Suprapubic skin (tissue), 4 donors: Measurements from ENCODE around the gene IGFBP5. TPM values are rescaled to one million over a fixed set of nuclear protein-coding genes. Genes with fewer than 3 reads are reported as not detected.

Experiments used
- DNase-seq, 2 donors: peaks; one replicate each; pipeline ENCODE4 v3.0.0-alpha.2; 2019; ENCODE audit warnings: low spot score in 2 of 2
- H3K27ac ChIP-seq: fragments of 200-600 bp; sonication (generic); one replicate; pipeline ENCODE4 v1.5.1; 2019
- H3K27me3 ChIP-seq: fragments of 200-600 bp; sonication (generic); one replicate; pipeline ENCODE4 v1.5.1; 2019
- H3K36me3 ChIP-seq: fragments of 200-600 bp; sonication (generic); one replicate; pipeline ENCODE4 v1.5.1; 2019
- H3K4me1 ChIP-seq: fragments of 200-600 bp; sonication (generic); one replicate; pipeline ENCODE4 v1.5.1; 2019
- H3K4me3 ChIP-seq: fragments of 200-600 bp; sonication (generic); one replicate; pipeline ENCODE4 v1.5.1; 2019; ENCODE audit warnings: mild to moderate bottlenecking
- H3K9me3 ChIP-seq: fragments of 200-600 bp; sonication (generic); one replicate; pipeline ENCODE4 v1.5.1; 2019
- CTCF ChIP-seq, 2 donors: fragments of 200-600 bp in 1 of 2; fragments of 450-650 bp in 1 of 2; sonication (generic) in 1 of 2; IDR thresholded peaks; one replicate each; pipeline ENCODE4 v1.5.1; 2016 to 2019; ENCODE audit warnings: antibody characterized with exemption in 2 of 2, mild to moderate bottlenecking in 1 of 2, moderate library complexity in 1 of 2
- EP300 ChIP-seq: sonication (generic); formaldehyde crosslinking; IDR thresholded peaks from one replicate; pipeline ENCODE4 v1.6.1; 2017; ENCODE audit warnings: antibody characterized with exemption
- POLR2A ChIP-seq, 2 donors: fragments of 450-650 bp; IDR thresholded peaks; one replicate each; pipeline ENCODE4 v1.6.1; 2017; ENCODE audit warnings: antibody characterized with exemption in 2 of 2, mild to moderate bottlenecking in 2 of 2, moderate library complexity in 2 of 2
- POLR2AphosphoS5 ChIP-seq, 3 donors: sonication (generic); formaldehyde crosslinking; IDR thresholded peaks; one replicate each; pipeline ENCODE4 v1.6.1; 2017; ENCODE audit warnings: antibody characterized with exemption in 3 of 3
- WGBS: methylation state at CpG from one replicate; pipeline ENCODE4 v1.1.5; 2018; 5-methylcytosine and 5-hydroxymethylcytosine counted together
- total RNA-seq, 4 donors: library from RNA; depleted of rRNA; stranded (reverse); fragments of >200 nt; gene quantifications; one replicate each; pipeline ENCODE4 v1.1.0, GENCODE V29; 2016

IGFBP5 gene
- total RNA-seq, 4 donors from 2014 or later = 79.1 to 424 (median 163) TPM

GRCh38 chr2:216685327-216685875 is 9.9 kb downstream of the IGFBP5 start:
- WGBS = 69% methylated on average over 5 of the region's 5 CpGs
- Histone ChIP-seq H3K9me3 (no peaks in the 10 kb centered on the region), H3K27me3 (peaks cover 6% of the 10 kb centered on the region), H3K27ac (no peak overlapping the region), H3K4me1 (peaks cover 71% of the 10 kb centered on the region), H3K4me3 (no peak overlapping the region), H3K36me3 (no peaks in the 10 kb centered on the region)
- TF ChIP-seq CTCF (IDR thresholded peaks at IDR 0.05) = no peak
- no peak for TF ChIP-seq POLR2AphosphoS5 (IDR thresholded peaks at IDR 0.05)
- TF ChIP-seq POLR2A (IDR thresholded peaks at IDR 0.05) = no peak
- no peak for TF ChIP-seq EP300
- peak in 1 of 2 donors; percentile 44 for DNase-seq

GRCh38 chr2:216683846-216684245 is 11.5 kb downstream of the IGFBP5 start:
- TF ChIP-seq EP300 = peak; percentile 35
- peak; percentile 98 to 100 (median 99) for TF ChIP-seq POLR2AphosphoS5 (IDR thresholded peaks at IDR 0.05)
- no peak for TF ChIP-seq POLR2A (IDR thresholded peaks at IDR 0.05)
- TF ChIP-seq CTCF (IDR thresholded peaks at IDR 0.05) = no peak
- H3K27me3 ChIP-seq = peaks cover 5% of the 10 kb centered on the region
- whole genome bisulfite sequencing = 35% methylated on average over 3 of the region's 3 CpGs
- peak; percentile 91 to 92 for DNase-seq
- H3K9me3 ChIP-seq = no peaks in the 10 kb centered on the region
- H3K27ac ChIP-seq = peak overlapping the region; percentile 63
- peaks cover 56% of the 10 kb centered on the region for H3K4me1 ChIP-seq
- H3K36me3 ChIP-seq = peaks cover 6% of the 10 kb centered on the region
- no peak overlapping the region for H3K4me3 ChIP-seq

GRCh38 chr2:216681683-216682082 is 13.7 kb downstream of the IGFBP5 start:
- H3K4me1 ChIP-seq = peaks cover 40% of the 10 kb centered on the region
- H3K27me3 ChIP-seq = no peaks in the 10 kb centered on the region
- no peaks in the 10 kb centered on the region for H3K9me3 ChIP-seq
- TF ChIP-seq EP300 = no peak
- no peak for TF ChIP-seq POLR2AphosphoS5 (IDR thresholded peaks at IDR 0.05)
- TF ChIP-seq POLR2A (IDR thresholded peaks at IDR 0.05) = no peak
- no peak for TF ChIP-seq CTCF (IDR thresholded peaks at IDR 0.05)
- peak overlapping the region; percentile 63 for H3K27ac ChIP-seq
- H3K4me3 ChIP-seq = no peak overlapping the region
- DNase-seq = no peak
- H3K36me3 ChIP-seq = peaks cover 22% of the 10 kb centered on the region
- WGBS = 57% methylated on average over 2 of the region's 2 CpGs

GRCh38 chr2:216680951-216681629 is 14.3 kb downstream of the IGFBP5 start:
- H3K36me3 ChIP-seq = peaks cover 24% of the 10 kb centered on the region
- H3K27ac ChIP-seq = peak overlapping the region; percentile 63
- H3K4me1 ChIP-seq = peaks cover 40% of the 10 kb centered on the region
- no peak overlapping the region for H3K4me3 ChIP-seq
- no peaks in the 10 kb centered on the region for H3K27me3 ChIP-seq
- DNase-seq = no peak
- 84% methylated on average over 10 of the region's 10 CpGs for WGBS
- H3K9me3 ChIP-seq = no peaks in the 10 kb centered on the region
- TF ChIP-seq POLR2AphosphoS5 (IDR thresholded peaks at IDR 0.05) (no peak), POLR2A (IDR thresholded peaks at IDR 0.05) (no peak), EP300 (no peak), CTCF (IDR thresholded peaks at IDR 0.05) (no peak)

- Histone ChIP-seq H3K9me3 (no peaks in the 10 kb centered on the region), H3K36me3 (peaks cover 38% of the 10 kb centered on the region), H3K27ac (peak overlapping the region; percentile 12), H3K4me1 (peaks cover 30% of the 10 kb centered on the region), H3K27me3 (no peaks in the 10 kb centered on the region), H3K4me3 (no peak overlapping the region)
- WGBS = 79% methylated on average over 14 of the region's 14 CpGs
- TF ChIP-seq POLR2A (IDR thresholded peaks at IDR 0.05) (no peak), POLR2AphosphoS5 (IDR thresholded peaks at IDR 0.05) (no peak), CTCF (IDR thresholded peaks at IDR 0.05) (no peak), EP300 (no peak)
- no peak for DNase-seq
Observed at GRCh38 chr2:216679658-216680024, 15.7 kb downstream of the IGFBP5 start.
